GM23248 (cell line): ENCODE data around the gene HSPA1L.

ENCODE experiments used
- EZH2 ChIP-seq: fragments of 200-600 bp; sonication (generic); IDR thresholded peaks from 2 replicates; pipeline ENCODE4 v1.6.1; 2018; ENCODE audit warnings: antibody characterized with exemption, mild to moderate bottlenecking; ENCODE audit not compliant: insufficient read depth, poor library complexity, severe bottlenecking
- EZH2phosphoT487 ChIP-seq: fragments of 200-600 bp; sonication (generic); IDR thresholded peaks from 2 replicates; pipeline ENCODE4 v1.6.1; 2018; ENCODE audit warnings: antibody characterized with exemption, moderate library complexity, mild to moderate bottlenecking, low read depth; ENCODE audit not compliant: insufficient read depth

DNA sequence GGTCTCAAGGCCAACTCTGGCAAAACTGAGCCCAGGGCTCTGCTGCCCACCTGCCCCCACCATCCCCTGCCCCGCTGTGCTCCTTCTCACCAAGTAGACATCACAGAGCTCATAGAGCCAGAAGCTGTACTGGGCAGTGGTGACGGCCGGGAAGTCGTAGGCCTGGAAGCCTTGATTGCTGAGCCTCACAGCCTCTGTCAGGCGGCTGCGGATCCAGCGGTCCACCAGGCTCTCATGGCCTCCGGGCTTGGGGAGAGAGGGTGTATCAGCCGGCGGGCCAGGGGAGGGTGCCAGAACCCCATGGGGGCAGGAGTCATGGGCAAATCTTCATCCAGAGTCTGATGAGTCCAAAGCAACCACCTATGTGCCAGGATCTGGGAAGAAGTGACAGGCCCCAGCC lies 35.2 kb downstream of the HSPA1L start:
- no peak for TF ChIP-seq EZH2
- no peak for TF ChIP-seq EZH2phosphoT487
